G401.6 (cell line): Measurements from ENCODE around the gene CACNG7.

Experiments used
- FAIRE-seq: peaks from 2 replicates; lab custom pipeline; 2012; peaks lifted over from hg19 to GRCh38; lab: Jason Lieb, UNC

Gene CACNG7

GRCh38 chr19:53957448-53958167 is 48.5 kb downstream of the CACNG7 start:
- FAIRE-seq = no peak

- FAIRE-seq = no peak
These were observed 49.1 kb downstream of the CACNG7 start for GRCh38 chr19:53958168-53958571.

GRCh38 chr19:53958823-53959757 is 50.0 kb downstream of the CACNG7 start:
- no peak for FAIRE-seq

GRCh38 chr19:53960187-53960586 is 51.1 kb downstream of the CACNG7 start:
- FAIRE-seq = no peak

- no peak for FAIRE-seq
These were observed 51.8 kb downstream of the CACNG7 start for GRCh38 chr19:53960886-53961285.

GRCh38 chr19:53961523-53962356 is 52.7 kb downstream of the CACNG7 start:
- FAIRE-seq = peak; percentile 67

GRCh38 chr19:53962887-53963431 is 53.9 kb downstream of the CACNG7 start, which contains the start of gene CACNG8:
CACNG8 (plus strand) TSS chr19:53962937.
- FAIRE-seq = no peak

- FAIRE-seq = no peak
These were observed 56.0 kb downstream of the CACNG7 start for GRCh38 chr19:53965091-53965490.

- FAIRE-seq = no peak
These were observed 57.9 kb downstream of the CACNG7 start for GRCh38 chr19:53966931-53967330.

GRCh38 chr19:53969366-53969765 is 60.3 kb downstream of the CACNG7 start:
- no peak for FAIRE-seq

GRCh38 chr19:53971673-53972072 is 62.6 kb downstream of the CACNG7 start:
- no peak for FAIRE-seq

GRCh38 chr19:53977429-53977990 is 68.4 kb downstream of the CACNG7 start:
- peak; percentile 97 for FAIRE-seq

- peak; percentile 100 for FAIRE-seq
These were observed 69.1 kb downstream of the CACNG7 start for GRCh38 chr19:53977991-53978731.

- no peak for FAIRE-seq
These were observed 70.1 kb downstream of the CACNG7 start for GRCh38 chr19:53978975-53979801.

- no peak for FAIRE-seq
These were observed 71.7 kb downstream of the CACNG7 start for GRCh38 chr19:53980539-53981375.

GRCh38 chr19:53981376-53981951 is 72.4 kb downstream of the CACNG7 start:
- no peak for FAIRE-seq

- no peak for FAIRE-seq
These were observed 72.9 kb downstream of the CACNG7 start for GRCh38 chr19:53982001-53982451.

- FAIRE-seq = no peak
These were observed 73.5 kb downstream of the CACNG7 start for GRCh38 chr19:53982611-53983010.
